Measurements from ENCODE around the gene PIBF1.

- no peak for TF ChIP-seq CTCF (IDR thresholded peaks at IDR 0.05; ENCODE audit: borderline replicate concordance, extremely low read depth, low read length, poor library complexity, severe bottlenecking)
- no peak for TF ChIP-seq EZH2 (IDR thresholded peaks at IDR 0.05; ENCODE audit: borderline replicate concordance, low read depth, low read length, severe bottlenecking)
Observed at GRCh38 chr13:73058432-73058735, 276.5 kb downstream of the PIBF1 start.

Data from DND-41 (cell line).